Keratinocyte (primary cell): ENCODE results near the gene NALCN. TPM values are rescaled to one million over a fixed set of nuclear protein-coding genes. Genes with fewer than 3 reads are reported as not detected.

Experiments
- DNase-seq: peaks from one replicate; pipeline ENCODE4 v3.0.0-alpha.2; 2011; ENCODE audit warnings: low read depth, missing footprints, low spot score
- FAIRE-seq: peaks from 2 replicates; lab custom pipeline; 2011; peaks lifted over from hg19 to GRCh38; lab: Jason Lieb, UNC
- H2AFZ ChIP-seq: 2 replicates; pipeline ENCODE4 v1.6.0; 2012; ENCODE audit warnings: low read length, control low read depth, inconsistent platforms; ENCODE audit not compliant: control insufficient read depth
- H3K27ac ChIP-seq: 2 replicates; pipeline ENCODE4 v1.5.1; 2011; ENCODE audit warnings: low read length; ENCODE audit not compliant: control insufficient read depth, insufficient read depth
- H3K27me3 ChIP-seq: 3 replicates; pipeline ENCODE4 v1.6.0; 2011; ENCODE audit warnings: low read length; ENCODE audit not compliant: control insufficient read depth, insufficient read depth; ENCODE audit errors: extremely low read depth
- H3K36me3 ChIP-seq, 2 experiments: 2 replicates in 1 of 2; 3 replicates in 1 of 2; pipeline ENCODE4 v1.5.1; 2011; ENCODE audit warnings: low read length in 2 of 2, mild to moderate bottlenecking in 1 of 2; ENCODE audit not compliant: control insufficient read depth in 2 of 2, insufficient read depth in 2 of 2; ENCODE audit errors: extremely low read depth in 1 of 2
- H3K4me1 ChIP-seq: 3 replicates; pipeline ENCODE4 v1.5.1; 2011; ENCODE audit warnings: low read length; ENCODE audit not compliant: control insufficient read depth, insufficient read depth; ENCODE audit errors: extremely low read depth
- H3K4me2 ChIP-seq: 3 replicates; pipeline ENCODE4 v1.6.0; 2011; ENCODE audit warnings: low read depth, low read length; ENCODE audit not compliant: control insufficient read depth, insufficient read depth; ENCODE audit errors: extremely low read depth
- H3K4me3 ChIP-seq, 3 experiments: fragments of 200-600 bp in 1 of 3; sonication (generic) in 1 of 3; 2 replicates in 2 of 3; 3 replicates in 1 of 3; pipeline ENCODE4 v1.5.1; 2011 to 2016; ENCODE audit warnings: low read length in 3 of 3, mild to moderate bottlenecking in 3 of 3, control low read depth in 2 of 3, inconsistent platforms in 1 of 3, low read depth in 1 of 3, mixed read lengths in 1 of 3, mixed run types in 1 of 3, moderate library complexity in 1 of 3; ENCODE audit not compliant: control insufficient read depth in 2 of 3, insufficient read depth in 2 of 3; ENCODE audit errors: extremely low read depth in 1 of 3
- H3K79me2 ChIP-seq: 2 replicates; pipeline ENCODE4 v1.6.0; 2012; ENCODE audit warnings: low read length; ENCODE audit not compliant: control insufficient read depth, insufficient read depth
- H3K9ac ChIP-seq: 3 replicates; pipeline ENCODE4 v1.6.0; 2011; ENCODE audit warnings: low read length; ENCODE audit not compliant: control insufficient read depth, insufficient read depth; ENCODE audit errors: extremely low read depth
- H3K9me1 ChIP-seq: 3 replicates; pipeline ENCODE4 v1.6.0; 2011; ENCODE audit warnings: low read length; ENCODE audit not compliant: control insufficient read depth, insufficient read depth; ENCODE audit errors: extremely low read depth
- H3K9me3 ChIP-seq: 2 replicates; pipeline ENCODE4 v1.5.1; 2012; ENCODE audit warnings: low read depth, low read length; ENCODE audit not compliant: control insufficient read depth
- H4K20me1 ChIP-seq: 3 replicates; pipeline ENCODE4 v1.6.0; 2011; ENCODE audit warnings: low read length; ENCODE audit not compliant: control insufficient read depth, insufficient read depth; ENCODE audit errors: extremely low read depth
- EZH2 ChIP-seq: IDR thresholded peaks from one replicate; pipeline ENCODE4 v1.6.1; 2012; ENCODE audit warnings: inconsistent platforms, mild to moderate bottlenecking, low read length, moderate library complexity
- dilution Hi-C: fragments of 300-500 bp; cut with MboI; formaldehyde crosslinking; loops from one replicate; pipeline ENCODE4 v1.7.0; 2020; ENCODE audit warnings: low sequenced_read_pairs; ENCODE audit not compliant: extremely low pct_ligation_motif_present
- polyA plus RNA-seq, 5 experiments: library from polyadenylated mRNA; depleted of rRNA in 3 of 5; stranded (reverse) in 3 of 5; stranded (forward) in 1 of 5; unstranded in 1 of 5; fragments of >200 nt; gene quantifications; 1 replicate in 1 of 5; 2 replicates in 3 of 5; 3 replicates in 1 of 5; pipeline versions ENCODE4 v1.2.1 to v1.2.3, GENCODE V29; 2011 to 2012; ENCODE audit warnings: missing spikeins in 2 of 5, low read depth in 1 of 5, low replicate concordance in 1 of 5
- TF ChIP-seq, protein P1 (sequence below), 3 experiments: IDR thresholded peaks in 1 of 3; conservative IDR thresholded peaks in 1 of 3; optimal IDR thresholded peaks in 1 of 3; 2 replicates in 2 of 3; 3 replicates in 1 of 3; pipeline versions ENCODE3 to v1.5.1; 2011; ENCODE audit warnings: low read length in 3 of 3, mild to moderate bottlenecking in 3 of 3, moderate library complexity in 2 of 3, control low read depth in 1 of 3, inconsistent platforms in 1 of 3; ENCODE audit not compliant: insufficient read depth in 2 of 3; ENCODE audit errors: extremely low read depth in 1 of 3

NALCN gene
- polyA plus RNA-seq, 1 donor (not counting 4 experiments of a cell fraction or from before 2014, with no cell fraction given), result 0.16 TPM

DNA sequence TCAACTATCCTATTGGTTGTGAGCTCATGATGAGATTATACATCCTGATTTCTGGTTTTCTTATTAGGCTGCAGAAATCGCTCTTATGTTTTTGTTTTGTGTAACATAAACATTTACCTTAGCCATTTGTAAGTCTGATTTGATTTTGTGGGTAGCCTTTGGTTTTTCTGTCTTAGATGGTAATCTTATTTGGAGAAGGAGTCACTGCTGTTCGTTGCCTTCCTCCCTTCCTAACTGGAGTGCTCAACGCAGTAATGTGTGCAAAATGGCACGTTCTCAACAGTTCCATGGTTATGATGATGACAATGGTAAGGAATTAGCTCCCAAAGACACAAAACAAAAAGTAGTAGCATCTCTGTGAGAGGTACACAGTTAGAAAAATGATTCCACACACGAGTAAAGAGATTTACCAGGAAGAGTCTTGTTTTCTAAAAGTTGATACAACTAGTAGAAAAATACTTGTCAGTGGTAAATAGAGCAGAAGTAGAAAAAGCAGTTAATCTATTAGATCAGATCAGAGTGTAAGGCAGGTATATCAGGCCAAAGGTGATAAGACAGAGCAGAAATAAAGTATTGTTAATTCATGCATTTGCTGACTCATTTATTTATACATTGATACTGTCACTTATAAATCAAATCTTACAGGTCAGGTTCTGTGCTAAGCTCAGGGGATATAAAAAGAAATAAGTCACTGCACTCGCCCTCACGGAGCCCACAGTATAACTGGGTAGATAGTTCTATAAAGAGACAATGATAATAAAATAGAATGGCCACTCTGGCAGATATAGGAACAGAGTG, 270.0 kb downstream of the NALCN start:
- Histone ChIP-seq H3K4me2 (no peak overlapping the region), H3K4me3 (no peak overlapping the region), H3K9ac (no peak overlapping the region), H3K9me3 (no peaks in the 10 kb centered on the region), H4K20me1 (no peaks in the 10 kb centered on the region), H3K27me3 (no peaks in the 10 kb centered on the region), H3K36me3 (no peaks in the 10 kb centered on the region), H3K27ac (no peak overlapping the region), H3K79me2 (no peaks in the 10 kb centered on the region), H3K9me1 (no peaks in the 10 kb centered on the region), H2AFZ (no peak overlapping the region), H3K4me1 (no peaks in the 10 kb centered on the region)
- dilution Hi-C loops, result no loop called here
- no peak for TF ChIP-seq EZH2
- TF ChIP-seq, protein P1, sequence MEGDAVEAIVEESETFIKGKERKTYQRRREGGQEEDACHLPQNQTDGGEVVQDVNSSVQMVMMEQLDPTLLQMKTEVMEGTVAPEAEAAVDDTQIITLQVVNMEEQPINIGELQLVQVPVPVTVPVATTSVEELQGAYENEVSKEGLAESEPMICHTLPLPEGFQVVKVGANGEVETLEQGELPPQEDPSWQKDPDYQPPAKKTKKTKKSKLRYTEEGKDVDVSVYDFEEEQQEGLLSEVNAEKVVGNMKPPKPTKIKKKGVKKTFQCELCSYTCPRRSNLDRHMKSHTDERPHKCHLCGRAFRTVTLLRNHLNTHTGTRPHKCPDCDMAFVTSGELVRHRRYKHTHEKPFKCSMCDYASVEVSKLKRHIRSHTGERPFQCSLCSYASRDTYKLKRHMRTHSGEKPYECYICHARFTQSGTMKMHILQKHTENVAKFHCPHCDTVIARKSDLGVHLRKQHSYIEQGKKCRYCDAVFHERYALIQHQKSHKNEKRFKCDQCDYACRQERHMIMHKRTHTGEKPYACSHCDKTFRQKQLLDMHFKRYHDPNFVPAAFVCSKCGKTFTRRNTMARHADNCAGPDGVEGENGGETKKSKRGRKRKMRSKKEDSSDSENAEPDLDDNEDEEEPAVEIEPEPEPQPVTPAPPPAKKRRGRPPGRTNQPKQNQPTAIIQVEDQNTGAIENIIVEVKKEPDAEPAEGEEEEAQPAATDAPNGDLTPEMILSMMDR (optimal IDR thresholded peaks at IDR 0.05 in 1 of 3, IDR thresholded peaks at IDR 0.05 in 1 of 3, conservative IDR thresholded peaks at IDR 0.05 in 1 of 3; ENCODE audit: extremely low read depth in 1 of 3, insufficient read depth in 2 of 3, low read length in 3 of 3), result no peak
- FAIRE-seq, result no peak
- no peak for DNase-seq

DNA sequence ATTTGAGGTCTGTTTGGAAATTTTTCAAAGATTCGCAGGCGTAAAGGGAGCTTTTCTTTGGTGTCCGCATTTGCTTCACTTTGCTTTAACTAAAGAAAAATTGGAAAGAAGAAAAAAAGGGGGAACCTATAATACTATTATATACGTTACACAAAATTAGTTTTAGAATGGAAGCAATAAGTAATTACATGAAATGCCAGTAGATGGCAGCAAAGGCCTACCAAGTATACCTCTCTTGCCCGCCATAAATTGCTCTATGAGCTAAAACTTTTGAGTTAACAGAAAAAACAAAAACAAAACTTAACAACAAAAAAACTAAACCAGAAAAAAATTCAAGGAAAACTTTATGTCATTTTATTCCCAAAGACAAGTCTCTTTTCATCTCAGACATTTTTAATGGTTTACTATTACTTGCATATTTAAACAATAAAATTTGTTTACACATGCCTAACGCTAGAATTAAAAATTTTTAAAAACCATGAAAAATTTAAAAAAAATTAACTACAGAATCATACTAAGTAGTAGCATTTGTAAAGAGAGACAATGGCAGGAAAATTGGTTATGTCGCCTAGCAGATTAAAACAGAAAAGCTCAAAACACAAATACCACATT, 271.4 kb downstream of the NALCN start:
- Histone ChIP-seq H3K36me3 (no peaks in the 10 kb centered on the region), H3K4me2 (no peak overlapping the region), H3K4me1 (no peaks in the 10 kb centered on the region), H3K27ac (no peak overlapping the region), H2AFZ (no peak overlapping the region), H3K9me1 (no peaks in the 10 kb centered on the region), H3K79me2 (no peaks in the 10 kb centered on the region), H3K4me3 (no peak overlapping the region), H3K9ac (no peak overlapping the region), H3K27me3 (no peaks in the 10 kb centered on the region), H4K20me1 (no peaks in the 10 kb centered on the region), H3K9me3 (no peaks in the 10 kb centered on the region)
- FAIRE-seq (no peak), DNase-seq (no peak)
- dilution Hi-C loops, result no loop called here
- TF ChIP-seq, protein P1 (optimal IDR thresholded peaks at IDR 0.05 in 1 of 3, IDR thresholded peaks at IDR 0.05 in 1 of 3, conservative IDR thresholded peaks at IDR 0.05 in 1 of 3; ENCODE audit: extremely low read depth in 1 of 3, insufficient read depth in 2 of 3, low read length in 3 of 3), result peak in 2 of 3 experiments; percentile 31 to 43
- TF ChIP-seq EZH2, result no peak
